GM18951 (cell line): ENCODE data around the gene ZFPM1.

Source experiments
- POLR2A ChIP-seq: IDR thresholded peaks from 4 replicates; pipeline ENCODE4 v1.6.1; 2011; ENCODE audit warnings: mild to moderate bottlenecking; ENCODE audit not compliant: insufficient read length, insufficient read depth; ENCODE audit errors: extremely low read depth
- in situ Hi-C: fragments of 300-500 bp; cut with MboI; formaldehyde crosslinking; loops from one replicate; pipeline ENCODE4 v1.12.0; 2022; ENCODE audit warnings: low sequenced_read_pairs, mixed read lengths, inconsistent platforms; ENCODE audit not compliant: unreplicated experiment

ZFPM1 gene

DNA sequence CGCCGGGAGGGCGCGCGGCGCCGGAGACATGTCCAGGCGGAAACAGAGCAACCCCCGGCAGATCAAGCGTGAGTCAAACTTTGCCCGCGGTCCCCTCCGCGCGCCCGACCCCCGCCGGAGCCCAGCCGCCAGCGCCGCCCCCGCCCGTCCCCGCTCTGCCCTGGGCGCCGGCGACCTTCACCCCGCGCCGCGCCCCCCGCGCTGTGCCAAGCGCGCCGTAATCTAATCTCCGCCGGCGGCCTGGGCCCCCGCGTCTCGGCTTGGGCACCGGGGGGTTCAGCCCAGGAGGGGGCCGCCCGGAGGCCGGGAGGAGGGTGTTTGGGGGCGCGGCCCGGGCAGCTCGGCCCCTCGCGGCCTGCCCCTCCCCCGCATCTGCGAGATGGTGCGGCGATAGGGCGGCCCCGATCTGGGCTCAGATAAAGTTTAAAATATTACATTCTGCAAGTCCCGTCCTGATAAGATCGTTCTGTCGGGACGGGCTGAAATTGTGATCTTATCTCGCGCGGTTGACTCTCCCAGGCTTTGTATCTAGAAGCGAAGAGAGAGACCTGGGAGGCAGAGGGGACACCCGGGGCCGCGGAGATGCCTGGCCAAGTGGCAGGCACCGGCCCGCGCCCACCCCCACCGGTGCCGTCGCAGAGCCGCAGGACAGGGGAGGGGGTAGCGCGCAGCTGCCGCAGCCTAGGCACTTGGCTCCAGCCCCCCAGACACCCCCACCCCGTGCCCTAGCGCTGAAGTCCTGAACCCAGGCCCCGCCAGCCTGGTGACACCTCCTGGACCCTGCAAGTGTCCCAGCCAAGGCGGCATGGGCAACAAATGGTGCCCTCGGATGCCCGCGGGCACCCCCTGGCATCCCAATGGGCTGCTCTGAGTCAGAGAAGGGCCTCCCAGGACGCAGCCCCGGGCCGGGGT, 787 bp downstream of the ZFPM1 start:
- no peak for TF ChIP-seq POLR2A
- in situ Hi-C loops, result loop anchor here (10.0 kb wide), 1 partner anchor 71 kb away; no protein-coding TSS in a partner anchor

DNA sequence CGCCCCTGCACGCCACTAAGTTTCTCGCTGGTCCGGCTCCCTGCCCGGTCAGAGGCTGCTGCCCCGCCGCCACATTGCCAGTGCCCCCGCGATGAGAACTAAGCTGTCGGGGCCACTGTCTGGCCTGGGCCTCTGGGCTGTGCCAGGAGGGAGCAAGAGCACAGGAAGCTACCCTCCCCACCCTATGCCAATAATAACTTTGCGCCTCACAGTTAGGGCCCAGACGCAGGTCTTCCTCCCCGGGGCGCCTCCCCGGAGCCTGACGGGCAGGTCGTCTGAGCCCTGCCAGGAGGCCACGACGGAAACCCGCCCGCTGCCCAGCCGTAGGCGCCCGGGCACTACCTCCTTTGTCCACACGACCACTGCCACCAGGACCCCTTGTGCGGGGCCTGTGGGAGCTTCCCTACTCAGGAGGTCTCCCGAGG, 1.5 kb downstream of the ZFPM1 start:
- in situ Hi-C loops, result loop anchor here (10.0 kb wide), 1 partner anchor 70 kb away; no protein-coding TSS in a partner anchor
- peak; percentile 52 for TF ChIP-seq POLR2A

DNA sequence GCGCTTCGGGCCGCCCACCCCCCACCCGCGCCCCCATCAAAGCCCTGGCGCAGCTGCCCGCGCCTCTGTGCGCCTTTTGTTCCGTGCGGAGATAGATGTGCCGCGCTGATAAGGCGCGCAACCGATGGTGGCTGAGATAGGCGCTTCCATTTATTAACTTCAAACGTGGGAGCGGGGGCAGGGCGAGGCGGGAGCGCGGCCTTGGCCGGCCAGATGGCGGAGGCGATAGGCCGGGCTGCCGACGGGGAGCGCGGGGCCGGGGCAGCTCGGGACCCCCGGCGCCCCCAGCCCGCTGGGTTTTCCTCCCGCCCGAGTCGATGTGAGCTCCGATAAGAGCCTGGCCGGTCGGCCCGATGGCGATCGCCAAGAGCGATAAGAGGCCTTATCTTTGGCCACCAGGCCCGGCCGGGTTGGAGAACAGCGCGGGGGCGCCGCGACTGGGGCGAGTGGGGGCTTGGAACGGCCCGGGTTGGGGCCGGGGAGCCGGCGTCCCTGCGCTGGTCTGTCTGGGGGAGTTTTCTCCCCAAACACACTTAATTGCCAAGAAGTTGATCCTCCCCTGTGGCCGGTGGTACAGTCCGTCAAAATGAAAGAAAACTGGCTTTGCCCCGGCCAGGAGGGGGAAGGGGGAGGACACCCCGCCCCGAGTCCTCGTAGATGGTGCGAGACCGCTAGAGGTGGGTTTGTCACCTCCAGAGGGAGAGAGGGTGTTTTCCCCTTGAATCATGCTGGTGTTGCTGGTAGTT, 2.7 kb downstream of the ZFPM1 start:
- peak; percentile 40 for TF ChIP-seq POLR2A

DNA sequence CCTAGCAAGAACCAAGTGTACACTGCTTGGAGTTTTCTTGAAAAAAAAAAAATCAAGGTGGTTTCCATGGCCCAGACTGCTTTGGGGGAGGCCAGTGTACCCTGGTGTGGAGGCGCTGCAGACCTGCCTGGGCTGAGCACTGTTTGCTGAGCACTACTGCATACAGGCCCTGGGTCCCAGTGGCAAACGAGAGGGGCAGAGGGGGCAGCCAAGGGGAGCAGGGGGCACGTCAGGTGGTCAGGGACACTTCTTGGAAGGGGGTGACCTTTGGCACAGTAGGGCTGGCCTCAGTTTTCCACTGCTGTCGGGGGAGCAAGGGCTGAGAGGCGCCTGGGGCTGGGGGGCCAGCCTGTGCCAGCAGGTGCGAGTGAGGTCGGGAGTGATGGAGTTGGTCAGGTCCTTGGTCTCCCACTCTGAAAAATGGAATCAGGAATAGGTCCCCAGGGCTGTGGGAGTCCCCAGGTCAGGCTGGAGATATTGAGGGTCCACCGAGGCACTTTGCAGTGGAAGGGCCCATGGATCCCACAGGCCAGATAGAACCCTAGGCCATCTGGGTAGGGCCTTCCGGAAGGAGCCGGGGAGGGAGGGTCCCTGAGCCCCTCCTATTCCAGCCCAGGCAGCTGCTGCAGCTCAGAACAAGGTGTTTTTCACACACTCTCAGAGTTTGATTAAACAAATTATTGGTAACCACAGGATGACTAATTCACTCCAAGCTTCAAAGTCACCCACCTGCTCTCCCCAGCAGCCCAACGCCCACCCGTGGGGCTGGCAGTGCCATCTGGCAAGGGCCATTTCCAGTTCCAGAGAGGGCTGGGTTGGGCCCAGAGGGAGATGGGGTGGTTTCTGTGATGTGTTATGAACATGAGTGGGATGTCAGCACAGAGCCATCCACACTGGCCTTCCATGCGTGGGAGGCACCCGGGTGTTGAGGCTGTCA, 3.5 kb downstream of the ZFPM1 start:
- no peak for TF ChIP-seq POLR2A
- in situ Hi-C loops, result loop anchor here (10.0 kb wide), 1 partner anchor 68 kb away; no protein-coding TSS in a partner anchor

More for the DNA sequence above, 2.7 kb downstream of the ZFPM1 start:
- in situ Hi-C loops, result loop anchor here (10.0 kb wide), 1 partner anchor 69 kb away; no protein-coding TSS in a partner anchor

GRCh38 chr16:88458039-88458772, 5.1 kb downstream of the ZFPM1 start:
- in situ Hi-C loops, result loop anchor here (10.0 kb wide), 1 partner anchor 67 kb away; no protein-coding TSS in a partner anchor

GRCh38 chr16:88458773-88459235, 5.7 kb downstream of the ZFPM1 start:
- no peak for TF ChIP-seq POLR2A
- in situ Hi-C loops, result loop anchor here (10.0 kb wide), 1 partner anchor 66 kb away; no protein-coding TSS in a partner anchor

More at GRCh38 chr16:88458039-88458772, 5.1 kb downstream of the ZFPM1 start:
- TF ChIP-seq POLR2A, result no peak

GRCh38 chr16:88459366-88460073, 6.4 kb downstream of the ZFPM1 start:
- in situ Hi-C loops, result loop anchor here (10.0 kb wide), 1 partner anchor 65 kb away; no protein-coding TSS in a partner anchor
- TF ChIP-seq POLR2A, result no peak

DNA sequence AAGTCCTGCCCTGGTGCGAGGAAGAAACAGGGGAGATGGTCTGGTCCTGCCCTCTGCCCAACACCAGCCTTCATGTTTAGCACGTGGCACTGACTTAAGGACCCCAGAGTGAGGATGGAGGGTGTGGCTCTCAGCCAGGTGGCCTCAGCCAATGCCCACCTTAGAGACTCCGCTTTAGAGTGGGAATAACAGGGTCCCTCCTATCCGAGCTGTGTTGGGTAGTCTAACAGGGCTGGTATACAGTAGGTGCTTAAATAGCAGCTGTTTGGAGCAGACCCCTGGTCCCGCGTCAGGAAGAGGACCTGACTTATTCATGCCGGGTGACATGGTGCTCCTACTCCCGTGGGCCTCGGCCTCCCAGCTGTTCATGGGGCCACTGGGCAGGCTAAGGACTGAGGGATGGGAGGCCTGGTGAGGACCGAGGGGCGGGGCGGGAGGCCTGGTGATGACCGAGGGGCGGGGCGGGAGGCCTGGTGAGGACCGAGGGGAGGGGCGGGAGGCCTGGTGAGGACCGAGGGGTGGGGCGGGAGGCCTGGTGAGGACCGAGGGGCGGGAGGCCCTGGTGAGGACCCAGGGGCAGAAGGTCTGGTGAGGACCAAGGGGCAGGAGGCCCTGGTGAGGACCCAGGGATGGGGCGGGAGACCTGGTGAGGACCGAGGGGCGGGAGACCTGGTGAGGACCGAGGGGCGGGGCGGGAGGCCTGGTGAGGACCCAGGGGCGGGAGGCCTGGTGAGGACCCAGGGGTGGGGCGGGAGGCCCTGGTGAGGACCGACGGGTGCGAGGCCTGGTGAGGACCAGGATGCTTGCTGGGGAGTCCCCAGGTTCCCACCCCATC, 7.6 kb downstream of the ZFPM1 start:
- TF ChIP-seq POLR2A, result no peak
- in situ Hi-C loops, result no loop called here

GRCh38 chr16:88461331-88462269, 8.5 kb downstream of the ZFPM1 start:
- TF ChIP-seq POLR2A, result no peak
- in situ Hi-C loops, result no loop called here
